ENCODE data around the gene NFU1.

The NFU1 gene

DNA sequence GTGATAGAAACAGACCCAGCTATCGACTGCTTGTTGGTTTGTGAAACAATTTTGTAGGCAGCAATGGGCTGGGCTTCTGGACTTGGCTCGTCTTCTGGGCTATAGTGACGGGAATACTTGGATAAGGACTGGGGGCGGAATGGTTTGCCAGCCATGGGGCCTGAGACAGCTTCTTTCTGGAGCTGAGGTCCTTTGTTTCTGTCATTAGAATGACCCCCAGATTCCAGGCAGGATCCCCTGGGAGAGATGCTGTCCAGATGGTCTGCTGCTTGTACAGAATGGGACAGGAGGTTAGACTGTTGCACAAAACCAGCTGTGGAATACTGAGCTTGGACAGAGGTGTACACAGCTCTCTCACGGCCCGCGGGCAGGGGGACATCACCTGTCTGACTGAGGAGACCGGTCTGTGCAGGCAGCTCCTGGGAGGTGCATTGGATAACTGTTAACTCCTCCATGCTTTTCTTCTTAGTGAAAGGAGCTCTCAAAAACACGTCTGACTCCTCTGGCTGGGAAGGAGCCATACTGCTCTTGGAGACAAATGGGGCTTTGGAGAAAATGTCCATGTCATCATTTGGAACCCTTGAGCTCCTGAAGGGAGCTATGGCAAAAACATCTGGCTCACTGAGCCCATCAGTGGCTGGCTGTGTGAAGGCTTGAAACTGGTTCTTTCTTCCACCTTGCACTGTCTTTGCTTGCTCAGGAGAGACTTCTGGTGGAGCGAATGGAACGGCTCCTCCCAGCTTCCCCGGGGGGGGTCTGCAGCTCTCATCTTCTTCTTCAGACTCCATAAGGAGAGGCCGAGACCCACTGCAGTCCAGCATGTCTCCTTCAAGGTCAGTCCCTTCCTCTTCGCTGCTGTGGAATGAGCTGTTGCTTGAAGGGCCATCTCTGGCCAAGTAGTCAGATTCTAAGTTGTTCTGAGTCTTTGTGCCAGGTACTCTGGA is 28.6 kb upstream of the NFU1 start:
- Histone ChIP-seq H3K4me3 (ENCODE audit: low read length) (no peak overlapping the region), H3K36me3 (ENCODE audit: control insufficient read depth, insufficient read depth, low read length) (no peaks in the 10 kb centered on the region), H3K27me3 (ENCODE audit: control insufficient read depth, insufficient read depth, low read length) (no peaks in the 10 kb centered on the region), H3K4me1 (ENCODE audit: control insufficient read depth, insufficient read depth, low read length) (no peaks in the 10 kb centered on the region), H3K9ac (ENCODE audit: low read length) (no peak overlapping the region), H3K9me3 (ENCODE audit: control insufficient read depth, low read length) (no peaks in the 10 kb centered on the region)

DNA sequence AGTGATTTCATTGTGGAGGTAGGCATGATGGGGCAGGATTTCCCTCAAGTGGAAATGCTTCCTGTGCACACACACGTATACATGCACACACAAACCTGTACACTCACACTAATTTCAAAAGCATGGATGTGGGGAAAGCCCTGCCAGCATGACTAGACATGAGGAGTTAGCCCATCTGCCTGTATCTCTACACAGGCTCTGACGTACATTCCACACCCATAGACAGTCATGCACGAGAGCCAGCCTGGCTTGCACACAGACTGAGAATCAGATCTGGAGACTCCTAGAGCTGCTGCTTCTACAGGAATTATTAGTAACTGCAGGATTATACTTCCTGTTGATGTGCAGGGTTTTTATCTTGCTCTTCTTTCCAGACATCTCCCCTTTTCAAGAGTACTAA is 27.3 kb upstream of the NFU1 start:
- no peaks in the 10 kb centered on the region for H3K4me1 ChIP-seq (ENCODE audit: control insufficient read depth, insufficient read depth, low read length)
- H3K9ac ChIP-seq (ENCODE audit: low read length) = no peak overlapping the region
- H3K4me3 ChIP-seq (ENCODE audit: low read length) = no peak overlapping the region
- H3K27me3 ChIP-seq (ENCODE audit: control insufficient read depth, insufficient read depth, low read length) = no peaks in the 10 kb centered on the region
- H3K36me3 ChIP-seq (ENCODE audit: control insufficient read depth, insufficient read depth, low read length) = no peaks in the 10 kb centered on the region
- H3K9me3 ChIP-seq (ENCODE audit: control insufficient read depth, low read length) = no peaks in the 10 kb centered on the region

DNA sequence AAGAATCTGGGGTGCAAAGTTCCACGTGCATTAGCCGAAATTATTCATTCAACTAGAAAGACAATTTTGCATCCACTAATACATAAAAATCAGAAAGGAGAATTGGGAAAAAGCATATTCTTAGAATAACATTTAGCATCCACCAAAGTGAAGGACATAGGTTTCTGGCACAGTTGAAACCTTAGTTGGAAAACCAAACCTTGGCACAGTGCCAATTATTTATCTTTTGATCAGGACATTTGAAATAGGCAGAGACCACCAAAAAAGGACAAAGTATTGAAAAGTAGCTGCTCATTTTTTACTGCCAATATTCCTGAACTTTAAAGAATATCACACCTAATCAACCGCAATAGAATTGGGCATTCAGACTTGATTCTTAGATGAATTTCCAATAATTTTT is 25.5 kb upstream of the NFU1 start:
- Histone ChIP-seq H3K9ac (ENCODE audit: low read length) (no peak overlapping the region), H3K36me3 (ENCODE audit: control insufficient read depth, insufficient read depth, low read length) (no peaks in the 10 kb centered on the region), H3K4me3 (ENCODE audit: low read length) (no peak overlapping the region), H3K4me1 (ENCODE audit: control insufficient read depth, insufficient read depth, low read length) (no peaks in the 10 kb centered on the region), H3K9me3 (ENCODE audit: control insufficient read depth, low read length) (no peaks in the 10 kb centered on the region), H3K27me3 (ENCODE audit: control insufficient read depth, insufficient read depth, low read length) (no peaks in the 10 kb centered on the region)

DNA sequence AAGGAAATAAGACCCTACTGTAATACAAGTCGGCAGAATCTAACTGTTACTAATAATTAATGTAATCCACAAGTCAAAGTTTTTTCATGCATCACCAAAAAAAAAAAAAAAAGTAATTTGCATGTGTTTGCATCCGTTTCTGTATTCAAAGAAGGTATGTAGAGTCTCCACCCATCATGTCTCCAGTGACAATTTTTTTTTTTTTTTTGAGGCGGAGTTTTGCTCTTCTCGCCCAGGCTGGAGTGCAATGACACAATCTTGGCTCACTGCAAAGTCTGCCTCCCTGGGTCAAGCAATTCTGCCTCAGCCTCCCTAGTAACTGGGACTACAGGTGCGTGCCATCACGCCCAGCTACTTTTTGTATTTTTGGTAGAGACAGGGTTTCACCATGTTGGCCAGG is 24.2 kb upstream of the NFU1 start:
- Histone ChIP-seq H3K9ac (ENCODE audit: low read length) (no peak overlapping the region), H3K4me3 (ENCODE audit: low read length) (no peak overlapping the region), H3K9me3 (ENCODE audit: control insufficient read depth, low read length) (no peaks in the 10 kb centered on the region), H3K27me3 (ENCODE audit: control insufficient read depth, insufficient read depth, low read length) (no peaks in the 10 kb centered on the region), H3K4me1 (ENCODE audit: control insufficient read depth, insufficient read depth, low read length) (no peaks in the 10 kb centered on the region), H3K36me3 (ENCODE audit: control insufficient read depth, insufficient read depth, low read length) (no peaks in the 10 kb centered on the region)

DNA sequence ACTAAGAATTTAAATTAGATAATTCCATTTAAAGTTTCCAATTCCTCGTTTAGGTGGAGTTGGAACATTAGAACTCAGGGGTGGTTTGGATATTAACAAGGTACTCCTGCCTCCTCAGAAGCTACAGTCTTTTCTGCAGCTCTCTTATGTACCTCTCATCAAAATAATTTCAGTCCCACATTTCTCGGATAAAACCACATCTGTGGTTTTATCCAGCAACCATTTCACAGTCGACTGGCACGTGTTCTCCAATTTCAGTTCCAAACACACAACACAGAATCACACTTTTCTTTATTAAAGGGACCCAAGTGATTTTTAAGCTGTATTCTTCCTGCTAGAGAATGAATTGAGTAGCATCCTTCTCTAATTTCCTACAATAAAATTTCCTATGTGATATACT is 22.7 kb upstream of the NFU1 start:
- Histone ChIP-seq H3K36me3 (ENCODE audit: control insufficient read depth, insufficient read depth, low read length) (no peaks in the 10 kb centered on the region), H3K27me3 (ENCODE audit: control insufficient read depth, insufficient read depth, low read length) (no peaks in the 10 kb centered on the region), H3K9ac (ENCODE audit: low read length) (no peak overlapping the region), H3K4me3 (ENCODE audit: low read length) (no peak overlapping the region), H3K9me3 (ENCODE audit: control insufficient read depth, low read length) (no peaks in the 10 kb centered on the region), H3K4me1 (ENCODE audit: control insufficient read depth, insufficient read depth, low read length) (peaks cover 12% of the 10 kb centered on the region)

DNA sequence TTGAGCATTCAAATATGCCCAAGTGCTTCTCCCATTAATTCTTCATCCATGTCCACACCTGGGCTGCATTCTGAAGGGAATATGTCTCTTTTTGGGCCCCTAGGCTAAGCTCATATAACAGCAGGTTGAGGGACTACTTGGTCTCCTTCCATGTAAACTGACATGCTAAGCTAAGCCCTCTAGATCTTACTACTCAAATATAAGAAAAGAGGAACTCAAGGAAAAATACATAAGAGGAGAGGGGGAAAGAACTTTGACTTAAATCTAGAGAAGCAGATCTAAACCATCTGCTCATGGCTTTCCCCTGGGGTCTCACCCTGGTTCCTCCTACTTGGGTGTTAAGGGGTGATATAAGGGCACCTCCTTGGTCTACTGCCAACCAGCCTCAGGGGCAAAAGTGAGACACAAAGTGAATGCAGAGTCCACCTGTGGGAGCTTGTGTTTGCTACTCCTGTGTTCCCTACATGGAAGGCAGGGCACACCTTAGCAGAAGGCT is 19.8 kb upstream of the NFU1 start:
- no peak overlapping the region for H3K4me3 ChIP-seq (ENCODE audit: low read length)
- no peaks in the 10 kb centered on the region for H3K9me3 ChIP-seq (ENCODE audit: control insufficient read depth, low read length)
- peaks cover 12% of the 10 kb centered on the region for H3K4me1 ChIP-seq (ENCODE audit: control insufficient read depth, insufficient read depth, low read length)
- no peaks in the 10 kb centered on the region for H3K36me3 ChIP-seq (ENCODE audit: control insufficient read depth, insufficient read depth, low read length)
- H3K27me3 ChIP-seq (ENCODE audit: control insufficient read depth, insufficient read depth, low read length) = no peaks in the 10 kb centered on the region
- no peak overlapping the region for H3K9ac ChIP-seq (ENCODE audit: low read length)

DNA sequence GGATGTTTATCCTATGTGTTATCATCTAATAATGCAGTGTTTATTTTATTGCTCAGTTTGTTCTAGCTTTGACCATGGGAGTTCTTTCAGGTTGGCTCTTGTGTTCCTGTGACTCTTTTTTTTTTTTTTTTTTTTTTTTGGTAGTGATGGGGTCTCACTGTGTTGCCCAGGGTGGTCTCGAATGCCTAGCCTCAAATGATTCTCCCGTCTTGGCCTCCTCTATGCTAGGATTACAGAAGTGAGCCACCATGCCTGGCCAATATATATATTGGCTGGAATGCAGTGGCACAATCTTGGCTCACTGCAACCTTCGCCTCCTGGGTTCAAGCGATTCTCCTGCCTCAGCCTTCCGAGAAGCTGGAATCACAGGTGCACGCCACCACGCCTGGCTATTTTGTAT is 18.9 kb upstream of the NFU1 start:
- Histone ChIP-seq H3K27me3 (ENCODE audit: control insufficient read depth, insufficient read depth, low read length) (no peaks in the 10 kb centered on the region), H3K4me3 (ENCODE audit: low read length) (no peak overlapping the region), H3K36me3 (ENCODE audit: control insufficient read depth, insufficient read depth, low read length) (no peaks in the 10 kb centered on the region), H3K9ac (ENCODE audit: low read length) (no peak overlapping the region), H3K4me1 (ENCODE audit: control insufficient read depth, insufficient read depth, low read length) (peaks cover 12% of the 10 kb centered on the region), H3K9me3 (ENCODE audit: control insufficient read depth, low read length) (no peaks in the 10 kb centered on the region)

DNA sequence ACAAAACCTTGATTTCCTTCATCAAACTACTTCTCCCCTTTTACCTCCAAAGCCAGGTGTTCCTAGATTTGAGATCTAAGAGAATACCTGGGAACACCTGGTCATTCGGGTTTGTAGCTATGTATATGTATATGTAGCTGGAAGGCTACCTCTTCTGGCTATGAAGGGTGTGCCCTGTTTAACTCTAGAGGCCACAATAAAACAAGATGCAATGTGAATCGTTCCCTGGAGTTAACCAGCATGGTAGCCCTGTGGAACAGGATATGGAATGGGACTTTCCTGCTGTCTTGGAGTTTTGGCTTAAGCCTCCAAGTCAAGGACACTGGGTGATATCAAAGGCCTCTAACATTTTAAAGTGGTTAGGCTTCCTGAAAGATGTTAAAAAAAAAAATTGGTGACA is 17.7 kb upstream of the NFU1 start:
- no peak overlapping the region for H3K9ac ChIP-seq (ENCODE audit: low read length)
- peaks cover 12% of the 10 kb centered on the region for H3K4me1 ChIP-seq (ENCODE audit: control insufficient read depth, insufficient read depth, low read length)
- no peaks in the 10 kb centered on the region for H3K36me3 ChIP-seq (ENCODE audit: control insufficient read depth, insufficient read depth, low read length)
- H3K9me3 ChIP-seq (ENCODE audit: control insufficient read depth, low read length) = no peaks in the 10 kb centered on the region
- H3K4me3 ChIP-seq (ENCODE audit: low read length) = no peak overlapping the region
- no peaks in the 10 kb centered on the region for H3K27me3 ChIP-seq (ENCODE audit: control insufficient read depth, insufficient read depth, low read length)

DNA sequence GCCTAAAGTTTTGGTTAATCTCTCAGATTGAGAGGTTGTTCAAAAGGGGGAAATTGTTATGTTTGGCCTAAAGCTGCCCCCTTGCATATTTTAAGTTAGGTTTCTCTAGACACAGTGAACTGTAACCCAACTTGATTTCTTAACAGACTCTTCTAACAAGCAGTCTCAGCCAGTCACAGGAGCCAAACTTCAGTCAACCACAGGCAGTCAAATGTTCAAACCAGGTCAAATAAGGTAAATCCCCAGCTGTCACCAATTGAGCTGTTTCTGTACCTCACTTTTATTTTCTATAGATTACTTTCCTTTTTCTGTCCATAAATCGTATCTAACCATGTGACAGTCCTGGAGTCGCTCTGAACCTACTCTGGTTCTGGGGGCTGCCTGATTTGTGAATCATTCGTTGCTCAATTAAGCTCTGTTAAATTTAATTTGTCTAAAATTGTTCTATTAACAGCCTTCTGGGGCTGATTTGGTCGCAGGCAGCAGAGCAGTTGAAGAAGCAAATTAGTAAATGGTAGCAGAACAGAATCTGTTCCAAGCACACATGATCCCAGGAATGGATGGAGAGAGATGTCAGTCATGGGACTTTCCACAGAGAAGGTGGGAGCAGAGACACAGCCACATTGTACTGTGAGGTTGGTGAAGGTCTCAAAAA is 16.4 kb upstream of the NFU1 start:
- Histone ChIP-seq H3K4me1 (ENCODE audit: control insufficient read depth, insufficient read depth, low read length) (peaks cover 12% of the 10 kb centered on the region), H3K9ac (ENCODE audit: low read length) (no peak overlapping the region), H3K4me3 (ENCODE audit: low read length) (no peak overlapping the region), H3K36me3 (ENCODE audit: control insufficient read depth, insufficient read depth, low read length) (no peaks in the 10 kb centered on the region), H3K27me3 (ENCODE audit: control insufficient read depth, insufficient read depth, low read length) (no peaks in the 10 kb centered on the region), H3K9me3 (ENCODE audit: control insufficient read depth, low read length) (no peaks in the 10 kb centered on the region)

DNA sequence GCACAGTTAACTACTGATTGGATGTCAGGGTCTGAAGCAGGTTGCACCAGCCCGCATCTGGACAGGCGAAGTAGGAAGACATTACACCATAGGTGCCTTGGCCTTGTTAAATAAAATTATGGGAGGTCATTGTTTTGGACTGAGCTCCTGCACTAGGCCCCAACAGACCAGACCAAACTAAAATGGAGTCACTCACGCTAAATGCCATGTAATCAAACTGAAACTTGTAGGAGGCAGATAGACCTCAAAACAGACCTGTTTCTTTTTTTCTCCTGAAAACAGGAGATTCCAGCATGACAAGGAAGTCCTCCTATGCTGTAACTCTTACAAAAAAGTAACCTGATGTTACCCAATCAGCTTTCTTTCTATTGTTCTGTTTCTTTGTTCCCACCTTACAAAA is 15.5 kb upstream of the NFU1 start:
- Histone ChIP-seq H3K4me1 (ENCODE audit: control insufficient read depth, insufficient read depth, low read length) (peaks cover 12% of the 10 kb centered on the region), H3K27me3 (ENCODE audit: control insufficient read depth, insufficient read depth, low read length) (no peaks in the 10 kb centered on the region), H3K9me3 (ENCODE audit: control insufficient read depth, low read length) (no peaks in the 10 kb centered on the region), H3K4me3 (ENCODE audit: low read length) (no peak overlapping the region), H3K36me3 (ENCODE audit: control insufficient read depth, insufficient read depth, low read length) (no peaks in the 10 kb centered on the region), H3K9ac (ENCODE audit: low read length) (no peak overlapping the region)

DNA sequence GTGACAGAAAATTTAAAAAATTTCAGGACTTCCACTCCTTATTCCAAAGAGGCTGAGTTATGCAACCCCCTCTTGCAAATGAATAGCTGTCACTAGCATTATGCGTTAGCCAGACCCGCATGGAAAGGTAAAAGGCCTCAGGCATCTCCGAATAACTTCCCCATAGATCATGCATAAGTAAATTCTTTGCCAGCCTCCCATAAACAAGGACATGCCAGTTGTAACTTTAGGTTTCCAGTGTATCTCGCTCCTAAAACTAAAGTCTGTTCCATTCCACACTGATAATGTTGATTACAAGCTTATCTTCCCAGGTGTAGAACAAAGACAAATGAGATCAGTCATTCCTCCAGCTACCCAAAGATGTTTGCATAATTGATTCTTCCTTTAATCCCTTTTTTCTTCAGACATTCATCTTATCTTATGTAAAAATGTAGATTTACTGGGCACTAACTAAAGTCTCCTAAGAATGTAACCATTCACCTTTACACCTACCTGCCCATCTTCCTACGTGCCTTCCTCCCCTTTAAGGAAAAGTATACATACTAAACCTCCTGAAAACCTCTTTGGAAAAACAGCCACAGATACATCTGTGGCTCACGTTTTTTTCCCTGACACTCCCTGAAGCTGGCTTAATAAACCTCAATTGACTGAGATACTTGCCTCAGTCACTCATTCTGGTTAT is 13.6 kb upstream of the NFU1 start:
- Histone ChIP-seq H3K9me3 (ENCODE audit: control insufficient read depth, low read length) (no peaks in the 10 kb centered on the region), H3K4me3 (ENCODE audit: low read length) (no peak overlapping the region), H3K36me3 (ENCODE audit: control insufficient read depth, insufficient read depth, low read length) (no peaks in the 10 kb centered on the region), H3K27me3 (ENCODE audit: control insufficient read depth, insufficient read depth, low read length) (no peaks in the 10 kb centered on the region), H3K4me1 (ENCODE audit: control insufficient read depth, insufficient read depth, low read length) (peaks cover 8% of the 10 kb centered on the region), H3K9ac (ENCODE audit: low read length) (no peak overlapping the region)

DNA sequence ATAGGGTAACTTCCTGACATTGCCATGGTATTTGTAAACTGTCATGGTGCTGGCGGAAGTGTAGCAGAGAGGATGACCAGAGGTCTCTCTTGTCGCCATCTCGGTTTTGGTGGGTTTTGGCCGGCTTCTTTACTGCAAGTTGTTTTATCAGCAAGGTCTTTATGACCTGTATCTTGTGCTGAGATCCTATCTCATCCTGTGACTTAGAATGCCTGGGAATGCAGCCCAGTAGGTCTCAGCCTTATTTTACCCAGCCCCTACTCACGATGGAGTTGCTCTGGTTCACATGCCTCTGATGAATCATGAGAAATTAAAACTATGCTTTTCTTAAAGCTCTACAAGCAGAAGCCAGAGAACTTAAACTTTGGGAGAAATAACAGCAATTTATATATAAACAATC is 12.7 kb upstream of the NFU1 start:
- H3K4me1 ChIP-seq (ENCODE audit: control insufficient read depth, insufficient read depth, low read length) = no peaks in the 10 kb centered on the region
- no peaks in the 10 kb centered on the region for H3K27me3 ChIP-seq (ENCODE audit: control insufficient read depth, insufficient read depth, low read length)
- no peaks in the 10 kb centered on the region for H3K36me3 ChIP-seq (ENCODE audit: control insufficient read depth, insufficient read depth, low read length)
- H3K9me3 ChIP-seq (ENCODE audit: control insufficient read depth, low read length) = no peaks in the 10 kb centered on the region
- H3K4me3 ChIP-seq (ENCODE audit: low read length) = no peak overlapping the region
- no peak overlapping the region for H3K9ac ChIP-seq (ENCODE audit: low read length)
